SK-N-SH (cell line): ENCODE measurements around the gene FCER2. TPM values are rescaled to one million over a fixed set of nuclear protein-coding genes. Genes with fewer than 3 reads are reported as not detected.

Source experiments
- CTCF ChIA-PET: fragments of 300-600, 350-600 bp; formaldehyde crosslinking; extraction: SDS; loops from one replicate; lab custom pipeline; 2021; lab: Yijun Ruan, JAX
- POLR2A ChIA-PET: fragments of 350-600 bp; sonication (Branson Sonifier 250); formaldehyde crosslinking; extraction: SDS; loops from one replicate; lab custom pipeline; 2020; ENCODE audit warnings: antibody characterized with exemption, inconsistent platforms; lab: Yijun Ruan, JAX
- DNase-seq: peaks from one replicate; pipeline ENCODE4 v3.0.0; 2012
- H2AFZ ChIP-seq: fragments of 200-600 bp; sonication (generic); 2 replicates; pipeline ENCODE4 v1.8.1; 2016; ENCODE audit warnings: antibody characterized with exemption, mild to moderate bottlenecking, low read depth
- H3F3A ChIP-seq: fragments of 200-600 bp; sonication (generic); replicated peaks from 2 replicates; pipeline ENCODE3; 2016; ENCODE audit warnings: antibody characterized with exemption, mild to moderate bottlenecking; ENCODE audit not compliant: insufficient read depth
- H3K27ac ChIP-seq, 2 experiments: fragments of 200-500 bp in 1 of 2; fragments of 200-600 bp in 1 of 2; sonication (Bioruptor generic) in 1 of 2; sonication (generic), shearing (Covaris generic) in 1 of 2; 2 replicates each; pipeline versions ENCODE4 v1.5.1 to v1.6.1; 2014 to 2016; ENCODE audit warnings: low read depth in 2 of 2, inconsistent platforms in 1 of 2, low read length in 1 of 2, mild to moderate bottlenecking in 1 of 2, mixed read lengths in 1 of 2
- H3K27me3 ChIP-seq: fragments of 200-600 bp; sonication (generic), shearing (Covaris generic); 2 replicates; pipeline ENCODE4 v1.6.1; 2016; ENCODE audit warnings: mixed run types; ENCODE audit not compliant: insufficient read depth
- H3K36me3 ChIP-seq, 2 experiments: fragments of 200-500 bp in 1 of 2; fragments of 200-600 bp in 1 of 2; sonication (Bioruptor generic) in 1 of 2; sonication (generic) in 1 of 2; replicated peaks in 1 of 2; 2 replicates each; pipeline versions ENCODE3 to v1.5.1; 2014 to 2016; ENCODE audit warnings: low read length in 1 of 2, mild to moderate bottlenecking in 1 of 2; ENCODE audit not compliant: insufficient read depth in 2 of 2, control insufficient read depth in 1 of 2
- H3K4me1 ChIP-seq, 2 experiments: fragments of 200-500 bp in 1 of 2; fragments of 200-600 bp in 1 of 2; sonication (Bioruptor generic) in 1 of 2; sonication (generic), shearing (Covaris generic) in 1 of 2; 2 replicates each; pipeline versions ENCODE4 v1.5.1 to v1.6.1; 2014 to 2016; ENCODE audit warnings: low read depth in 1 of 2, low read length in 1 of 2, mixed run types in 1 of 2; ENCODE audit not compliant: insufficient read depth in 2 of 2, control insufficient read depth in 1 of 2
- H3K4me2 ChIP-seq: fragments of 200-600 bp; sonication (generic), shearing (Covaris generic); 2 replicates; pipeline ENCODE4 v1.6.1; 2017; ENCODE audit warnings: mixed run types
- H3K4me3 ChIP-seq, 2 experiments: fragments of 200-500 bp in 1 of 2; fragments of 200-600 bp in 1 of 2; sonication (Bioruptor generic) in 1 of 2; sonication (generic), shearing (Covaris generic) in 1 of 2; 2 replicates each; pipeline versions ENCODE4 v1.5.1 to v1.8.1; 2014 to 2016; ENCODE audit warnings: low read depth in 2 of 2, inconsistent platforms in 1 of 2, low read length in 1 of 2, mild to moderate bottlenecking in 1 of 2, mixed read lengths in 1 of 2, moderate library complexity in 1 of 2
- H3K79me2 ChIP-seq: fragments of 200-600 bp; sonication (generic); 2 replicates; pipeline ENCODE4 v1.8.1; 2017; ENCODE audit warnings: mild to moderate bottlenecking; ENCODE audit not compliant: insufficient read depth
- H3K9ac ChIP-seq: fragments of 200-600 bp; sonication (generic); 2 replicates; pipeline ENCODE4 v1.6.1; 2017; ENCODE audit warnings: mixed run types
- H3K9me2 ChIP-seq: fragments of 200-600 bp; sonication (generic); 2 replicates; pipeline ENCODE4 v1.6.1; 2017; ENCODE audit warnings: mixed run types
- H3K9me3 ChIP-seq: fragments of 200-600 bp; sonication (generic); 2 replicates; pipeline ENCODE4 v1.6.1; 2017; ENCODE audit warnings: mixed run types, mild to moderate bottlenecking, moderate library complexity
- H4K20me1 ChIP-seq: fragments of 200-600 bp; sonication (generic); 2 replicates; pipeline ENCODE4 v1.6.1; 2017; ENCODE audit warnings: mild to moderate bottlenecking, mixed run types; ENCODE audit not compliant: insufficient read depth
- CTCF ChIP-seq: fragments of 200-600 bp; sonication (generic); IDR thresholded peaks from 2 replicates; pipeline ENCODE4 v1.6.1; 2017; ENCODE audit warnings: antibody characterized with exemption, mild to moderate bottlenecking, moderate library complexity
- ELF1 ChIP-seq: IDR thresholded peaks from 2 replicates; pipeline ENCODE4 v1.4.0; 2012
- GATA2 ChIP-seq: sonication (generic); formaldehyde crosslinking; IDR thresholded peaks from 2 replicates; pipeline ENCODE4 v1.5.0; 2020; ENCODE audit warnings: mild to moderate bottlenecking, missing genetic modification reagents
- NRF1 ChIP-seq: IDR thresholded peaks from 2 replicates; pipeline ENCODE4 v1.6.1; 2012; ENCODE audit warnings: low read depth, mild to moderate bottlenecking, low read length
- PBX3 ChIP-seq: IDR thresholded peaks from 2 replicates; pipeline ENCODE4; 2012
- REST ChIP-seq: IDR thresholded peaks from 2 replicates; pipeline ENCODE4 v1.6.1; 2012; ENCODE audit warnings: mild to moderate bottlenecking, low read depth, low read length, moderate library complexity
- SMC3 ChIP-seq: IDR thresholded peaks from 2 replicates; pipeline ENCODE4 v1.6.1; 2012; ENCODE audit warnings: low read depth, low read length, improper control_type of control experiment
- TEAD4 ChIP-seq: IDR thresholded peaks from 2 replicates; pipeline ENCODE4 v1.4.0; 2012; ENCODE audit warnings: mild to moderate bottlenecking, borderline replicate concordance; ENCODE audit not compliant: insufficient read depth
- USF1 ChIP-seq: IDR thresholded peaks from 2 replicates; pipeline ENCODE4 v1.4.0; 2012; ENCODE audit warnings: low read depth, borderline replicate concordance
- USF2 ChIP-seq: fragments of 150-350 bp; IDR thresholded peaks from 2 replicates; pipeline ENCODE4 v1.6.1; 2017; ENCODE audit warnings: antibody characterized with exemption, low read length, low read depth, borderline replicate concordance
- ZBTB33 ChIP-seq: IDR thresholded peaks from 2 replicates; pipeline ENCODE4 v1.4.0; 2012; ENCODE audit warnings: low read depth, borderline replicate concordance
- WGBS: methylation state at CpG from one replicate; pipeline ENCODE4 v1.1.6; 2017; ENCODE audit warnings: low lambda C conversion rate; 5-methylcytosine and 5-hydroxymethylcytosine counted together
- polyA plus RNA-seq, 3 experiments: library from polyadenylated mRNA; depleted of rRNA; stranded (reverse); fragments of >200 nt; gene quantifications; 2 replicates each; pipeline ENCODE4 v1.2.3, GENCODE V29; 2012

The FCER2 gene
- polyA plus RNA-seq, 1 of the 3 experiments (the other 2 are of a cell fraction): not detected

DNA sequence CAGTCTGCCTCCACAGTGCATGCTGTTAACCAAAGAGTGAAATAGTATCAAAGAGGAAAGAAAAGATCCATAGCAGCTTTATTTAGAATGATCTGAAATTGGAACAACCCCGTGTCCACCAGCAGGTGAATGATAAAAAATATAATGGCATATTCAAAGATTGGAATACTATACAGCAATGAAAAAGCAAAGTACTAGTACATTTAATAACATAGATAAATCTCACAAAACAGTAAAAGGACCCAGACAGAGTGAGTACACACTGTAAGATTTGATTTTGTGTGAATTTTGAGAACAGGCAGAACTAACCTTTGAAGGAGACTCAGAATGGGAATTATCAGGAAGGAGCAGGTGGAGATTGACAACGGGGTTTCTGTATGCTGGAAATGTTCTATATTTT is 46.2 kb upstream of the FCER2 start:
- Histone ChIP-seq H3K4me3 (no peak overlapping the region), H3K4me1 (no peaks in the 10 kb centered on the region), H3K27me3 (peaks cover 18% of the 10 kb centered on the region), H3K27ac (no peak overlapping the region), H3K9me3 (no peaks in the 10 kb centered on the region), H4K20me1 (no peaks in the 10 kb centered on the region), H3K9me2 (no peaks in the 10 kb centered on the region), H3K36me3 (no peaks in the 10 kb centered on the region), H2AFZ (no peak overlapping the region), H3K4me2 (no peak overlapping the region), H3F3A (no peaks in the 10 kb centered on the region), H3K9ac (no peak overlapping the region), H3K79me2 (no peaks in the 10 kb centered on the region)
- ChIA-PET POLR2A (no interaction called here), CTCF (no interaction called here)
- TF ChIP-seq ZBTB33: no peak
- no peak for TF ChIP-seq USF2
- TF ChIP-seq NRF1: no peak
- no peak for TF ChIP-seq ELF1
- no peak for TF ChIP-seq CTCF
- no peak for TF ChIP-seq GATA2 (CRISPR knock-in tag)
- TF ChIP-seq PBX3: no peak
- TF ChIP-seq TEAD4: no peak
- TF ChIP-seq SMC3: no peak
- TF ChIP-seq REST: no peak
- no peak for TF ChIP-seq USF1
- WGBS: 0% methylated on average over 2 of the region's 2 CpGs
- DNase-seq: no peak
